ENCODE results near the gene LMBR1. TPM values are rescaled to one million over a fixed set of nuclear protein-coding genes. Genes with fewer than 3 reads are reported as not detected.

LMBR1 gene
- total and polyA plus RNA-seq, 2 donors (not counting 3 experiments of a cell fraction or from before 2014, with no cell fraction given), result 14.0 to 72.9 TPM

- no peak for FAIRE-seq
Measured at GRCh38 chr7:156802214-156802613, 90.8 kb downstream of the LMBR1 start.

DNA sequence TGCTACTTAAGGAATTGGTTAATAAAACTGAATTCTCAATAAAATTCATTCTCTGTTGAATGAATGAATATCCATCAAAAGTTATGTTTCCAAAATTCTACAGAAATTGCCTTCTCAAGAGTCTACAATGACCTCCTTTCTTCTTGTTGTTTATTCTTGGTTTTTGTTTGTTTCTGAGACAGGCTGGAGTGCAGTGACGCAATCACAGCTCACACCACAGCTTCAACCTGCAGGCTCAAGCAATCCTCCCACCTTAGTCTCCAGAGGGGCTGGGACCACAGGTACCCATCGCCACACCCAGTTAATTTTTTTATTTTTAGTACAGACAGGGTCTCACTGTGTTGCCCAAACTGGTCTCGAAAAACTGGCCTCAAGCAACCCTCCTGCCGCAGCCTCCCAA lies 97.6 kb downstream of the LMBR1 start:
- Histone ChIP-seq H3K4me2 (ENCODE audit: insufficient read depth, low read length) (no peak overlapping the region), H3K9ac (replicated peaks; ENCODE audit: extremely low read depth, insufficient read depth, low read length) (no peak overlapping the region), H3K27me3 (ENCODE audit: control insufficient read depth in 2 of 2, insufficient read depth in 2 of 2, low read length in 2 of 2) (no peaks in the 10 kb centered on the region), H3K4me1 (ENCODE audit: control insufficient read depth, extremely low read depth, insufficient read depth, low read length) (no peaks in the 10 kb centered on the region), H3K4me3 (replicated peaks in 1 of 3; ENCODE audit: insufficient read depth in 1 of 3, low read depth in 1 of 3, low read length in 3 of 3) (no peak overlapping the region), H3K9me3 (replicated peaks; ENCODE audit: control insufficient read depth, insufficient read depth, low read length) (no peaks in the 10 kb centered on the region), H2AFZ (ENCODE audit: low read depth, low read length) (no peak overlapping the region), H3K27ac (ENCODE audit: insufficient read depth, low read depth, low read length) (no peak overlapping the region), H3K9me1 (replicated peaks; ENCODE audit: control insufficient read depth, extremely low read depth, insufficient read depth, low read length) (no peaks in the 10 kb centered on the region), H4K20me1 (replicated peaks; ENCODE audit: control insufficient read depth, extremely low read depth, insufficient read depth, low read length) (no peaks in the 10 kb centered on the region), H3K79me2 (ENCODE audit: control insufficient read depth, insufficient read depth, low read length) (no peaks in the 10 kb centered on the region), H3K36me3 (ENCODE audit: control insufficient read depth in 2 of 2, extremely low read depth in 1 of 2, insufficient read depth in 2 of 2, low read length in 2 of 2) (peaks cover 0 to 3% of the 10 kb centered on the region in 2 experiments)
- TF ChIP-seq MAX (IDR thresholded peaks at IDR 0.05; ENCODE audit: insufficient read depth, insufficient read length) (no peak), FOS (IDR thresholded peaks at IDR 0.05; ENCODE audit: borderline replicate concordance, insufficient read depth, low read length) (no peak), POLR2AphosphoS5 (IDR thresholded peaks at IDR 0.05; ENCODE audit: insufficient read depth, low read depth, low read length) (no peak), EZH2 (IDR thresholded peaks at IDR 0.05; ENCODE audit: borderline replicate concordance, low read depth, low read length, severe bottlenecking) (no peak), JUN (IDR thresholded peaks at IDR 0.05; ENCODE audit: borderline replicate concordance, insufficient read depth, insufficient read length, low read depth) (no peak), POLR2A (IDR thresholded peaks at IDR 0.05; ENCODE audit: low read depth, low read length) (no peak)
- DNase-seq (ENCODE audit: low read depth, low spot score), result no peak
- ChIA-PET POLR2A (no interaction called here), CTCF (no interaction called here)
- BruUV-seq (replicated peaks), result no TSS peak
- FAIRE-seq, result no peak
- dilution Hi-C loops (cut with MboI; ENCODE audit: extremely low pct_ligation_motif_present, low sequenced_read_pairs), result no loop called here
- intact Hi-C loops (cut with micrococcal nuclease), result no loop called here

More at GRCh38 chr7:156802214-156802613, 90.8 kb downstream of the LMBR1 start:
- Histone ChIP-seq H3K9me3 (replicated peaks; ENCODE audit: control insufficient read depth, insufficient read depth, low read length) (no peaks in the 10 kb centered on the region), H2AFZ (ENCODE audit: low read depth, low read length) (no peak overlapping the region), H4K20me1 (replicated peaks; ENCODE audit: control insufficient read depth, extremely low read depth, insufficient read depth, low read length) (no peaks in the 10 kb centered on the region), H3K4me1 (ENCODE audit: control insufficient read depth, extremely low read depth, insufficient read depth, low read length) (no peaks in the 10 kb centered on the region), H3K27ac (ENCODE audit: insufficient read depth, low read depth, low read length) (no peak overlapping the region), H3K27me3 (ENCODE audit: control insufficient read depth in 2 of 2, insufficient read depth in 2 of 2, low read length in 2 of 2) (no peaks in the 10 kb centered on the region), H3K36me3 (ENCODE audit: control insufficient read depth in 2 of 2, extremely low read depth in 1 of 2, insufficient read depth in 2 of 2, low read length in 2 of 2) (no peaks in the 10 kb centered on the region), H3K4me3 (replicated peaks in 1 of 3; ENCODE audit: insufficient read depth in 1 of 3, low read depth in 1 of 3, low read length in 3 of 3) (no peak overlapping the region), H3K79me2 (ENCODE audit: control insufficient read depth, insufficient read depth, low read length) (no peaks in the 10 kb centered on the region), H3K9me1 (replicated peaks; ENCODE audit: control insufficient read depth, extremely low read depth, insufficient read depth, low read length) (no peaks in the 10 kb centered on the region), H3K4me2 (ENCODE audit: insufficient read depth, low read length) (no peak overlapping the region), H3K9ac (replicated peaks; ENCODE audit: extremely low read depth, insufficient read depth, low read length) (no peak overlapping the region)
- no TSS peak for BruUV-seq (replicated peaks)
- ChIA-PET POLR2A (no interaction called here), CTCF (interaction anchor here (0.8 to 1.4 kb wide), 3 partner anchors 11 to 1203 kb away, joined by 3 read pairs; no protein-coding TSS in a partner anchor)
- TF ChIP-seq FOS (IDR thresholded peaks at IDR 0.05; ENCODE audit: borderline replicate concordance, insufficient read depth, low read length) (no peak), MAX (IDR thresholded peaks at IDR 0.05; ENCODE audit: insufficient read depth, insufficient read length) (no peak), POLR2AphosphoS5 (IDR thresholded peaks at IDR 0.05; ENCODE audit: insufficient read depth, low read depth, low read length) (no peak), GATA2 (IDR thresholded peaks at IDR 0.05; ENCODE audit: insufficient read depth, insufficient read length, low read depth, low read length) (no peak), JUN (IDR thresholded peaks at IDR 0.05; ENCODE audit: borderline replicate concordance, insufficient read depth, insufficient read length, low read depth) (no peak)
- intact Hi-C loops (cut with micrococcal nuclease) (no loop called here), dilution Hi-C loops (cut with MboI; ENCODE audit: extremely low pct_ligation_motif_present, low sequenced_read_pairs) (no loop called here)
- DNase-seq (ENCODE audit: low read depth, low spot score), result no peak

Data from endothelial cell of umbilical vein (primary cell).